ENCODE data around the gene PSMD13. TPM values are rescaled to one million over a fixed set of nuclear protein-coding genes. Genes with fewer than 3 reads are reported as not detected.

The PSMD13 gene
- total and polyA plus RNA-seq, 2 of the 4 experiments (the other 2 are of a cell fraction): 177 to 217 TPM

- H4K91ac ChIP-seq (ENCODE audit: insufficient read depth, low read depth, low read length): no peak within 1 kb of the TSS; the same call in 1 of the 2 replicates
Measured at GRCh38 chr11:288478-289397, 52.0 kb downstream of the PSMD13 start, which contains the start of gene PGGHG. TSS of gene PGGHG (plus strand) at chr11:289126. CDS start at chr11:289817, 691 bp downstream.

More at GRCh38 chr11:288478-289397, 52.0 kb downstream of the PSMD13 start, which contains the start of gene PGGHG:
- Histone ChIP-seq H3K79me1 (ENCODE audit: low read depth in 1 of 2, low read length in 2 of 2) (peaks cover 0 to 7% of the 10 kb centered on the region in 2 experiments; a peak in 3 of 4 replicates), H4K8ac (ENCODE audit: low read depth in 2 of 2, low read length in 2 of 2) (peak within 1 kb of the TSS; percentile 64 to 86; a peak in 3 of 4 replicates), H3K4ac (ENCODE audit: low read depth, low read length) (peak within 1 kb of the TSS; percentile 56), H2BK15ac (ENCODE audit: low read depth, low read length) (no peak within 1 kb of the TSS; the same call in 2 of the 3 replicates), H3K27ac (ENCODE audit: insufficient read depth, low read length) (no peak within 1 kb of the TSS; the same call in 1 of the 2 replicates), H2BK20ac (ENCODE audit: low read depth, low read length) (no peak within 1 kb of the TSS), H2AFZ (replicated peaks; ENCODE audit: low read length, poor library complexity) (peak within 1 kb of the TSS; percentile 92), H3K36me3 (ENCODE audit: control insufficient read depth, insufficient read depth, low read length) (peaks cover 11% of the 10 kb centered on the region; the same call in 1 of the 2 replicates), H3K18ac (ENCODE audit: low read depth, low read length) (no peak within 1 kb of the TSS), H3K9me1 (ENCODE audit: insufficient read depth, low read length) (no peaks in the 10 kb centered on the region), H3K9ac (ENCODE audit: low read depth, low read length) (peak within 1 kb of the TSS; percentile 54), H2BK5ac (ENCODE audit: low read depth, low read length, poor library complexity, severe bottlenecking) (no peak within 1 kb of the TSS), H3K4me3 (ENCODE audit: insufficient read depth, low read depth, low read length) (peak within 1 kb of the TSS; percentile 67), H4K20me1 (ENCODE audit: insufficient read depth, low read length) (no peaks in the 10 kb centered on the region), H3K14ac (replicated peaks; ENCODE audit: low read depth, low read length) (peak within 1 kb of the TSS; percentile 76), H3K27me3 (ENCODE audit: control insufficient read depth, insufficient read depth, low read length) (peaks cover 19% of the 10 kb centered on the region; the same call in 1 of the 2 replicates), H2AK9ac (replicated peaks; ENCODE audit: low read depth, low read length, poor library complexity) (peak within 1 kb of the TSS; percentile 97), H3K23ac (ENCODE audit: low read depth, low read length) (peak within 1 kb of the TSS; percentile 94), H2BK120ac (ENCODE audit: low read depth, low read length) (no peak within 1 kb of the TSS), H4K5ac (ENCODE audit: low read depth, low read length) (no peak within 1 kb of the TSS; the same call in 1 of the 2 replicates), H3K4me1 (ENCODE audit: control insufficient read depth, insufficient read depth, low read length) (peaks cover 4% of the 10 kb centered on the region; the same call in 1 of the 2 replicates), H3K56ac (ENCODE audit: extremely low read depth, insufficient read depth, low read length) (peak within 1 kb of the TSS; percentile 3; the same call in 1 of the 2 replicates), H2AK5ac (ENCODE audit: low read depth, low read length) (peak within 1 kb of the TSS; percentile 75), H3K9me3 (ENCODE audit: control insufficient read depth, insufficient read depth, low read length) (no peaks in the 10 kb centered on the region), H3K4me2 (ENCODE audit: low read depth, low read length) (peak within 1 kb of the TSS; percentile 86)
- ChIA-PET CTCF (no interaction called here), POLR2A (ENCODE audit: unreplicated experiment) (interaction anchor here (0.7 kb wide), 1 partner anchor 8 kb away, joined by 3 read pairs; no protein-coding TSS in a partner anchor)
- in situ Hi-C loops (cut with MboI; ENCODE audit: low sequenced_read_pairs): loop anchor here (10.0 kb wide), 1 partner anchor 64 kb away; no protein-coding TSS in a partner anchor
- ATAC-seq (ENCODE audit: low read depth): peak; percentile 96
- WGBS, 2 experiments (ENCODE audit: extremely low coverage in 2 of 2, insufficient read length in 1 of 2): 1% methylated on average over 18 of the region's 112 CpGs; no CpG with 5 or more reads in 1 of the 2 experiments
- no peak for DNase-seq
- intact Hi-C loops (cut with micrococcal nuclease): no loop called here
- TF ChIP-seq MAZ (IDR thresholded peaks at IDR 0.05; ENCODE audit: borderline replicate concordance, low read depth, low read length) (peak; percentile 6; the same call in 1 of the 2 replicates), RAD21 (IDR thresholded peaks at IDR 0.05; ENCODE audit: low read length) (no peak), MXI1 (IDR thresholded peaks at IDR 0.05; ENCODE audit: borderline replicate concordance, low read depth, low read length) (0 out of 2 replicates have a peak, but pooled peaks have one; percentile 9), FOS (IDR thresholded peaks at IDR 0.05; ENCODE audit: low read depth, low read length) (no peak), POLR2A (IDR thresholded peaks at IDR 0.05; ENCODE audit: low read depth, low read length) (no peak)
- BruUV-seq (replicated peaks): no TSS peak
- dilution Hi-C loops (cut with HindIII; ENCODE audit: low sequenced_read_pairs, unreplicated experiment): no loop called here
